ENCODE measurements around the gene ARSG.

DNA sequence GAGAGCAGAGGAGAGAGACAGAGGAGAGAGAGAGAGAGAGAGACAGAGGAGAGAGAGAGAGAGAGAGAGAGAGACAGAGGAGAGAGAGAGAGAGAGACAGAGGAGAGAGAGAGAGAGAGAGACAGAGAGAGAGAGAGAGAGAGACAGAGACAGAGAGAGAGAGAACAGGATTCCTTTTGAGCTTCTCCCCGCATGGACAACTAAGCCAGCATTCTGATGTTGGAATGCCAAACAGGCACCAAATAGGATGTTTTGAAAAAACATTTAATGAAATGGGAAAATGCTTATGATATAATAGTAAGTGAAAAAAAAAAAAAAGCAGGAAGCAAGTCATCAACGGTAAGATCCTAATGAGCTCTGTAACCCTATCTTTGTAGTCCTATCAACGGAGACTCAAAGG, 60.7 kb downstream of the ARSG start:
- no peak for TF ChIP-seq GATA2 (IDR thresholded peaks at IDR 0.05; ENCODE audit: low read depth, low read length)
- TF ChIP-seq GATA3 (IDR thresholded peaks at IDR 0.05; ENCODE audit: low read depth, low read length) = no peak
